Endothelial cell of umbilical vein (primary cell): ENCODE measurements around the gene PSMA7. TPM values are rescaled to one million over a fixed set of nuclear protein-coding genes. Genes with fewer than 3 reads are reported as not detected.

Source experiments
- Bru-seq: library from RNA; stranded (reverse); fragments of 400-500 nt; gene quantifications from one replicate; lab custom pipeline; 2021; lab: Mats Ljungman, UMichigan
- BruChase-seq, 2 experiments: library from RNA; stranded (reverse); fragments of 400-500 nt; gene quantifications; one replicate each; lab custom pipeline; 2021; lab: Mats Ljungman, UMichigan
- BruUV-seq: library from RNA; stranded (reverse); fragments of 400-500 nt; replicated peaks from 2 replicates; lab custom pipeline; 2021; lab: Mats Ljungman, UMichigan
- CTCF ChIA-PET: fragments of 300-600, 350-600 bp; sonication (Branson Sonifier 250); formaldehyde crosslinking; loops from one replicate; lab custom pipeline; 2021; ENCODE audit warnings: antibody characterized with exemption, inconsistent platforms; lab: Charles Lee
- POLR2A ChIA-PET: fragments of 300-600, 350-600 bp; sonication (Branson Sonifier 250); formaldehyde crosslinking; loops from one replicate; lab custom pipeline; 2021; ENCODE audit warnings: antibody characterized with exemption, inconsistent platforms; lab: Charles Lee
- DNase-seq: peaks from one replicate; pipeline ENCODE4 v3.0.0-alpha.2; 2011; ENCODE audit warnings: low read depth, low spot score
- FAIRE-seq: peaks from 2 replicates; lab custom pipeline; 2011; peaks lifted over from hg19 to GRCh38; lab: Jason Lieb, UNC
- H2AFZ ChIP-seq: 2 replicates; pipeline ENCODE4 v1.6.0; 2012; ENCODE audit warnings: low read depth, low read length, control low read depth, inconsistent platforms
- H3K27ac ChIP-seq: 2 replicates; pipeline ENCODE4 v1.5.1; 2011; ENCODE audit warnings: low read depth, mild to moderate bottlenecking, control low read depth, low read length, moderate library complexity; ENCODE audit not compliant: insufficient read depth
- H3K27me3 ChIP-seq, 2 experiments: 2 replicates each; pipeline versions ENCODE4 v1.6.0 to v1.6.1; 2011; ENCODE audit warnings: low read length in 2 of 2, mixed read lengths in 1 of 2; ENCODE audit not compliant: control insufficient read depth in 2 of 2, insufficient read depth in 2 of 2
- H3K36me3 ChIP-seq, 2 experiments: 2 replicates in 1 of 2; 3 replicates in 1 of 2; pipeline ENCODE4 v1.5.1; 2011; ENCODE audit warnings: low read length in 2 of 2, mild to moderate bottlenecking in 1 of 2, moderate library complexity in 1 of 2; ENCODE audit not compliant: control insufficient read depth in 2 of 2, insufficient read depth in 2 of 2; ENCODE audit errors: extremely low read depth in 1 of 2
- H3K4me1 ChIP-seq: 3 replicates; pipeline ENCODE4 v1.5.1; 2011; ENCODE audit warnings: mild to moderate bottlenecking, low read length; ENCODE audit not compliant: control insufficient read depth, insufficient read depth; ENCODE audit errors: extremely low read depth
- H3K4me2 ChIP-seq: 2 replicates; pipeline ENCODE4 v1.6.1; 2011; ENCODE audit warnings: low read length, control low read depth, mixed read lengths; ENCODE audit not compliant: insufficient read depth
- H3K4me3 ChIP-seq, 3 experiments: fragments of 200-600 bp in 1 of 3; sonication (generic), shearing (Covaris generic) in 1 of 3; replicated peaks in 1 of 3; 2 replicates each; pipeline ENCODE4 v1.5.1; 2011 to 2016; ENCODE audit warnings: control low read depth in 3 of 3, low read length in 3 of 3, mild to moderate bottlenecking in 2 of 3, inconsistent platforms in 1 of 3, low read depth in 1 of 3, moderate library complexity in 1 of 3; ENCODE audit not compliant: insufficient read depth in 1 of 3
- H3K79me2 ChIP-seq: 2 replicates; pipeline ENCODE4 v1.6.0; 2012; ENCODE audit warnings: low read length, inconsistent platforms; ENCODE audit not compliant: control insufficient read depth, insufficient read depth
- H3K9ac ChIP-seq: replicated peaks from 2 replicates; pipeline ENCODE3; 2011; ENCODE audit warnings: low read length, control low read depth; ENCODE audit not compliant: insufficient read depth; ENCODE audit errors: extremely low read depth
- H3K9me1 ChIP-seq: replicated peaks from 3 replicates; pipeline ENCODE4 v1.6.0; 2011; ENCODE audit warnings: mild to moderate bottlenecking, low read length; ENCODE audit not compliant: control insufficient read depth, insufficient read depth; ENCODE audit errors: extremely low read depth
- H3K9me3 ChIP-seq: replicated peaks from 2 replicates; pipeline ENCODE4 v1.5.1; 2012; ENCODE audit warnings: low read length, inconsistent platforms; ENCODE audit not compliant: control insufficient read depth, insufficient read depth
- H4K20me1 ChIP-seq: replicated peaks from 2 replicates; pipeline ENCODE3; 2011; ENCODE audit warnings: mild to moderate bottlenecking, low read length; ENCODE audit not compliant: control insufficient read depth, insufficient read depth; ENCODE audit errors: extremely low read depth
- CTCF ChIP-seq, 2 donors: IDR thresholded peaks; 1 replicate in 1 of 2; 2 replicates in 1 of 2; pipeline ENCODE4 v1.5.1; 2011; ENCODE audit warnings: low read length in 2 of 2, mild to moderate bottlenecking in 2 of 2, moderate library complexity in 2 of 2, control low read depth in 1 of 2, inconsistent platforms in 1 of 2, low read depth in 1 of 2; ENCODE audit not compliant: insufficient read depth in 1 of 2; ENCODE audit errors: extremely low read depth in 1 of 2
- EZH2 ChIP-seq: IDR thresholded peaks from 2 replicates; pipeline ENCODE4 v1.6.1; 2012; ENCODE audit warnings: borderline replicate concordance, low read depth, mild to moderate bottlenecking, moderate library complexity, low read length, inconsistent platforms; ENCODE audit not compliant: severe bottlenecking
- GATA2 ChIP-seq: IDR thresholded peaks from 2 replicates; pipeline ENCODE4 v1.7.0; 2011; ENCODE audit warnings: low read depth, mild to moderate bottlenecking, moderate library complexity, mixed read lengths, low read length; ENCODE audit not compliant: insufficient read length, insufficient read depth
- MYC ChIP-seq: IDR thresholded peaks from one replicate; pipeline ENCODE4 v1.6.1; 2011; ENCODE audit warnings: mild to moderate bottlenecking, low read depth, low read length
- POLR2A ChIP-seq: IDR thresholded peaks from 2 replicates; pipeline ENCODE4 v1.6.1; 2012; ENCODE audit warnings: low read depth, mild to moderate bottlenecking, control low read depth, low read length
- POLR2AphosphoS5 ChIP-seq: IDR thresholded peaks from 2 replicates; pipeline ENCODE4 v1.6.1; 2012; ENCODE audit warnings: low read depth, mild to moderate bottlenecking, control low read depth, low read length, moderate library complexity; ENCODE audit not compliant: insufficient read depth
- dilution Hi-C: fragments of 300-500 bp; cut with MboI; formaldehyde crosslinking; loops from one replicate; pipeline ENCODE4 v1.15.0; 2019; ENCODE audit warnings: low sequenced_read_pairs; ENCODE audit not compliant: extremely low pct_ligation_motif_present
- intact Hi-C: fragments of 100-400 bp; cut with micrococcal nuclease; formaldehyde crosslinking; loops from one replicate; pipeline ENCODE4 v1.10.0; 2022
- long read RNA-seq: library from polyadenylated mRNA; stranded (forward); transcript quantifications from one replicate; pipeline ENCODE4 v2.0.0, GENCODE V29; 2021
- polyA minus RNA-seq, 3 experiments: library from RNA; depleted of rRNA, polyadenylated mRNA; stranded (reverse); fragments of >200 nt; gene quantifications; 1 replicate in 1 of 3; 2 replicates in 2 of 3; pipeline ENCODE4 v1.2.3, GENCODE V29; 2011
- polyA plus RNA-seq, 4 experiments: library from polyadenylated mRNA; depleted of rRNA in 3 of 4; stranded (reverse) in 3 of 4; unstranded in 1 of 4; fragments of >200 nt; gene quantifications; 2 replicates each; pipeline versions ENCODE4 v1.2.1 to v1.2.3, GENCODE V29; 2011 to 2012; ENCODE audit warnings: missing spikeins in 1 of 4
- total RNA-seq: library from RNA; stranded (reverse); gene quantifications from 2 replicates; pipeline ENCODE4 v1.2.3, GENCODE V29; 2021

The PSMA7 gene
- total RNA-seq (389 and 393 TPM in 2 replicates), polyA plus RNA-seq (783 and 826 TPM in 2 replicates), polyA minus RNA-seq (230 and 251 TPM in 2 replicates), Bru-seq, nascent RNA (percentile 91 among the genes with signal in this experiment), BruChase-seq, experiment 1, labeled RNA remaining after a 6-hour chase (percentile 98 among the genes with signal in this experiment), BruChase-seq, experiment 2, labeled RNA remaining after a 2-hour chase (percentile 93 among the genes with signal in this experiment)
- 661 and 723 TPM in 2 replicates for polyA plus RNA-seq (2011; cell fraction: cytosol; rRNA removed)
- 410 and 499 TPM in 2 replicates for polyA plus RNA-seq (2011; cell fraction: nucleus; rRNA removed)
- polyA plus RNA-seq (2012), result 438 and 526 TPM in 2 replicates
- polyA minus RNA-seq (2011; cell fraction: cytosol; rRNA and poly(A)+ RNA removed), result 190 TPM
- polyA minus RNA-seq (2011; cell fraction: nucleus; rRNA and poly(A)+ RNA removed), result 48.9 and 53.7 TPM in 2 replicates
- long read RNA-seq, transcript PSMA7-205 (7 exons, 1,023 nt), result minor isoform, 5 of 3,823 reads
- long read RNA-seq, transcript PSMA7-203 (7 exons, 996 nt), result minor isoform, 1,533 of 3,823 reads
- long read RNA-seq, transcript PSMA7-206 (4 exons, 548 nt), result major isoform, 2,195 of 3,823 reads
- long read RNA-seq, partial matches to known transcripts, result 30 of 3,823 reads
- long read RNA-seq, other reads (novel, unspliced or antisense), result 57 of 3,823 reads

- ChIA-PET POLR2A (interaction anchor here (0.7 kb wide), 1 partner anchor 77 kb away, joined by 3 read pairs; no protein-coding TSS in a partner anchor), CTCF (interaction anchor here (1.4 kb wide), 1 partner anchor 14 kb away, joined by 4 read pairs; no protein-coding TSS in a partner anchor)
- FAIRE-seq (peak; percentile 75), DNase-seq (peak; percentile 81)
- dilution Hi-C loops (no loop called here), intact Hi-C loops (loop anchor here (1.0 to 2.0 kb wide), 2 partner anchors 21 to 40 kb away; partner anchors contain the start of genes LSM14B and MTG2)
- Histone ChIP-seq H3K9me3 (no peaks in the 10 kb centered on the region), H3K27me3 (no peaks in the 10 kb centered on the region), H3K4me1 (peaks cover 8% of the 10 kb centered on the region), H2AFZ (peak within 1 kb of the TSS; percentile 57), H3K27ac (peak within 1 kb of the TSS; percentile 88), H3K9ac (peak within 1 kb of the TSS; percentile 92), H3K9me1 (no peaks in the 10 kb centered on the region), H3K4me3 (peak within 1 kb of the TSS; percentile 59 to 80 (median 69)), H3K36me3 (peaks cover 20% of the 10 kb centered on the region in 2 experiments), H3K79me2 (peaks cover 85% of the 10 kb centered on the region), H3K4me2 (peak within 1 kb of the TSS; percentile 84), H4K20me1 (peaks cover 6% of the 10 kb centered on the region)
- BruUV-seq, result no TSS peak
- TF ChIP-seq CTCF (IDR thresholded peaks at IDR 0.05; ENCODE audit: extremely low read depth in 1 of 2, insufficient read depth in 1 of 2, low read depth in 1 of 2, low read length in 2 of 2) (no peak), EZH2 (no peak), GATA2 (no peak), POLR2A (peak; percentile 70), MYC (no peak), POLR2AphosphoS5 (peak; percentile 83)
These were observed at the start of gene PSMA7, which contains the start of gene SS18L1 for GRCh38 chr20:62143081-62143956. PSMA7 (minus strand) TSS chr20:62143394; CDS start chr20:62143303, 91 bp downstream. SS18L1 (plus strand) TSS chr20:62143769; CDS start chr20:62143821, 52 bp downstream.
